Left hindlimb (tissue), 1 donor: Measurements from ENCODE around the gene CALD1.

ENCODE experiments used
- DNase-seq: peaks from one replicate; pipeline ENCODE4 v3.0.0-alpha.2; 2018

CALD1 gene

DNA sequence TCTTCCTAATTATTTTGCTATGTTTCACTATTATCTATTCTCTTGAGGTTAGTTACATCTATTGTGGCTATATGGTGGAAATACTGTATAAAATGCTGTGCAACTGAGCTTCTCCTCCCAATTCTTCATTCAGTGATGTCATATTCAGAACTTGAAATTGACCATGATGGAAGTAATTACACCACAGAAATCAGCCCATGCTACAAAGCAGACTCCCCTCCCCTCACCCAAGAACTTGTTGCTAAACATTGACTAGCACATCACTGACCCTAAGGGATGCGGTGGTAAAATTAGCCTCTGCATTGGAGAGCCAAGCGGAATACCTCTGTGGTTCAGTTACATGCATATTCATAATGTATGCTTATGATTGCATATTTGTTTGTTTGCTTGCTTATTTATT, 8.8 kb downstream of the CALD1 start:
- DNase-seq = no peak

DNA sequence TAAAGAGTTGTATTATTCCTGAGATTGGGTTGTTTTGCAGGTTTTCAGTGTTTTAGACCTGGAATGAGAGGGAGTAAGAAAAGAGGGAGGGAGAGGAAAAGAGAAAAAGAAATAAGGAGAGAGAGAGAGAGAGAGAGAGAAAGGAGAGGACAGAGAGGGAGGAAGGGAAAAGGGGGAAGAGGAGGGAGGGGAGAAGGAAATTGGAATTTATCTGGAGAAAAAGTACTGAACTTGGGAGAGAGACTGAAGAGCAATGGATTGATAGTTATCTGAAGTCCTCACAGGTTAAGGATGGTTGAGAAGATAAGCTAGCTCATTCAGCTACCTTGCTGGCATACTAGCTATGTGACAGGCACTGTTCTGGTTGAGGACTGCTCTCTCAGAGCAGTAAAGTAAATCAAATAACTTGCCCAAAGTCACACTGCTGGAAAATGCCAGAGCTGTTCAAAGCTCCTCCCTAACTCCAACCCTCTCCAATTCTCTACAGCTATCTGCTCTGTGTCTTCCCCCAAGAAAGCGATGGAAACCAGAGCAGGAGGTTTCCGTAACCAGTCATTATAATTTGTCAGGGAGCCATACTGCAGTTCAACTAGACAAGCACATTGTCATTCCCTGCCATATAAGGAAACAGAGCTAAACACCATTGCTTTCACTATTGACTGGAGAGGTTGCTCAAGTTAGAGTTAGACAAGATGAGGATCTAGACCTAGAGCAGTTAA, 10.7 kb downstream of the CALD1 start:
- DNase-seq = no peak

DNA sequence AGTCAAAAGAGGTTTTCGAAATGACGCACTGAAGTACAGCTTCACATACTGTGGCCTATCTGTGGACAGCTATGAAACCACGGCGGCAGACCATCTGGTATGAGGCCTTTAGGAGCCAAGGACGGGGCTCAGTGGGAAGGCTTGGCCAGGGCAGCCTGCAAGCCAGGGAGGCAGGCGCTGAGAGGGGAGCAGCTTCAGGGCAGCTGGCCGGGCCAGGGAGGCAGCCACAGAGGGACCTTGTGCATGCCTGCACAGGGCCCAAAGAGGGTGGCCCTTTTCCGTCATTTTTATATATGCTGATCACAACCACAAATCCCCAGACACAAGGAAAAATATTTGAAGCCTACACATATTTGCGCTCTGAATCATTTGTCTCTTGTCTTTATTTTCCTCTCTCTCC, 13.5 kb downstream of the CALD1 start:
- DNase-seq = peak; percentile 46

DNA sequence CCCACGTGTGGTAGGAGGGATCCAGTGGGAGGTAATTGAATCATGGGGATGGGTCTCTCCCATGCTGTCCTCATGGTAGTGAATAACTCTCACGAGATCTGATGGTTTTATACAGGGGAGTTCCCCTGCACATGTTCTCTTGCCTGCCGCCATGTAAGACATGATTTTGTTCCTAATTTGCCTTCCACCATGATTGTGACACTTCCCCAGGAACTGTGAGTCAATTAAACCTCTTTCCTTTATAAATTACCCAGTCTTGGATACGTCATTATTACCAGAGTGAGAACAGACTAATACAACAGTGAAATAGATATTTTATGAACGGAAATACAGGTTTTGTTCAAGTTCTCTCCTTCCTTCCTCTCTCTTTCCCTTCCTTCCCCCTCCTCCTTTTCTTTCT, 15.8 kb downstream of the CALD1 start:
- no peak for DNase-seq

DNA sequence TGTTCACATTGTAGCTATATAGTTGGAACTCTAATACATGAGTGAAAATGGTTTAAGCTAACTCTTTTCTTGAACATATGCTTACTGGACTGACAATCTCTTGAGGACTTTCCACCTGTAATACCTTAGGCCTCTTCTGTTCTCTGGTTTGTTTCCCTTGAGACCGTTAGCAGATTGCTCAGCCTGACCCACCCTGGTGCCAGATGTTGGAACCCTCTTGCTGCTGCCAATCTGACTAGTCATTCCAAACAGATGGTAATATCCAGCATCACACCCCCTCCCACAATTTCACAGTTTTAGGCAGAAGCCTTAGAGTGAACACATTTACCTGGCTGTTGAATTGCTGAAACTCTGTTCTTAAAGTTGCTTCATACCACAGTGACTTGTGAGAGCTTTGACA, 18.7 kb downstream of the CALD1 start:
- DNase-seq = no peak

DNA sequence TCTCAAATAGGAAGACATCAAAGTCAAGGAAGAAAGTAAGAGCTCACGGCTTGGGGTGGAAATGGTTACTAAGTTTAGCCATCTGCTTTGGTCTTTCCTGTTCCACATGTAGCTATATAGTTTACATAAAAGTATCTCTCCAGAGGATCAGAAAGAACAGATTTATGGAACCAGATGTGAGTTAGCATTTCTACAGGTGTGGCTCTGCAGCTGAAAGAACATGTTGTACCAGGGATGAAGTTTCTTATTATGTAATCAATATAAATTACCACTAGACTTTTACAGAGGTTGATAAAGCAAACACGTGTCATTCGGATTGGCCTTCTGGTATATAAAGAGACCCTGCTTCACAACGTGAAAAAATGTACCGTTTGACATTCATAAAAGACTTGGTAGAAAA, 19.9 kb downstream of the CALD1 start:
- DNase-seq = no peak

DNA sequence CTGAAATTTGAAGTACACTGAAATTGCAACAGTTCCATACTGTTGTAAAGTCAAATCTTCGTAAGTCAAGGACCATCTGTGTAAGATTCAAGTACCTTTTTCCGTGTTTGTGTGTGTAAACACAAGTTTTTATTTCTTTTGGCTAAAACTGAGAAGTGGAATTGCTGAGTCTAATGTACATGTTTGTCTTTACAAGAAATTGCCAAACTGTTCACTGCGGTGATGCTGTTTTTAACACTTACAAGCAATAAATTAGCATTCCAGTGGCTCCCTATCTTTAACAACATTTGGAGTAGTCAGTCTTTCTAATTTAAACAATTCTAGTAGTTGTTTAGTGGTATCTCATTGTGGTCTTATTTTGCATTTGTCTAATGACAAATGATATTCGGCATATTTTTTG, 23.3 kb downstream of the CALD1 start:
- DNase-seq = no peak

DNA sequence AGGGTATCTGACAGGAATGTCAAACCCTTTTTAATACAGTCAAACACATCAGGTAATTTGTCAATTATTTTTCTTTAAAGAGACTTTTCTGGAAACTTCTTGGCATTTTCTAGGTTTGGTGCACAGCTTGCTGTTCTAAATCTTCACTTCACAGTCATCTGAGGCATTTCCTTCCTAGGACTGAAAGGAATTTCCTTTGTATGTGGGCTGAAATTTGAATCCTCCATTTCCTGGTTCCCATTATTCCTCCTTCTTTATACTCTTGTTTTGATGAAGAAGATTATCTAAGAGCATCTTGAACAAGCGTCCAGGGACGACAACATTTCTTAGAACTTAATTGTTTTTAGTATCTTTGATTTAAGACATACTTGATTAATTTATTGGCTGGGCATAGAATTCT, 24.9 kb downstream of the CALD1 start:
- DNase-seq = no peak

DNA sequence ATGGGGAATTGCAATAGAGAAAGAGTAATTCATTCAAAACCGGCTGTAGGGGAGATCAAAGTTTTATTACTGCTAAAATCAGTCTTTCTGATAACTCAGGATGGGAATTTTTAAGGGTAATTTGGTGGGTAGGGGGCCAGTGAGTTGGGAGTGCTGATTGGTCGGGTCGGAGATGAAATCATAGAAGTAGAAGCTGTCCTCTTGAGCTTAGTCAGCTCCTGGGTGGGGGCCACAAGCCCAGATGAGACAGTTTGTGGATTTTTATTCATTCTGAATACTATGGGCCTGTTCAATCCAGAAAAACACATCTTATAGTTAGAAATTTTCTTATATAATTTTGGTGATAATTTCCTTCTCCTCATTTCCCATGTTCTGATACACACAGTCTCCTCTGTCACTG, 25.4 kb downstream of the CALD1 start:
- no peak for DNase-seq

DNA sequence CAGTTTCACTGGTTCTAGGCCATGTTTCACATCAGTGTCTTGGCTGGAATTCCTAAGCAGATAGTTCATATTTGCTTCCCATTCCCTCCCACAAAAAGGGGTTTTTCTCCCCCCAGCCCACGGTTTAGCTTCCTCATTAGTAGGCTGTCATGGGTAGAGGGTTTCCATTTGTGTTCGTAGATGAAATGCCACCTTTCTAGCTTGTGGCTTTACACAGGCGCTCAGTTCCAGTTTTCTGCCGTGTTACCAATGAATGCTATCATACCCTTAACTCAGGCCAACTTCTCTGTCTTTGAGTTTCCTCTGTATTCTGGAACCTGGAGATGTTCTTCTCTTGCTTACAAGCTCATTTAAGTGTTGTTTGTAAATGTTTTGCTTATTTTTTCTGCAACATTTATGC, 26.8 kb downstream of the CALD1 start:
- no peak for DNase-seq

DNA sequence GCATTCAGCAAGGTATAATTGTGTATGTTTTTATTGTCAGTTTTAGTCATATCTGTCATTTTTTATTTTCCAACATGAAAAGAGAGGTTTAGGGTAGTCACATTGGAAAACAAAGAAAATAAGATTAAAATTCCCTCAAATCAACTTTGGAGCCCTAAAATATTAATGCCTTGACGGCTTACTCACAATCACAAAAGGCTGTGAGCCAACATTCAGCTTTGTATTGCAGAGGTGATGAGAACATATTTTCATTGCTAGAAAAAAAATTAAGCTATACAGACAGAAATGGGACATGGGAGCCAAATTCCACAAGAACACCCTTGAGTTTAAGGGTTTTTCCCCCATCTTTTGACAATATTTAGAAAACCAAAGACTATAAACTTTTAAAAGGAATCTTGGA, 30.2 kb downstream of the CALD1 start:
- DNase-seq = no peak

DNA sequence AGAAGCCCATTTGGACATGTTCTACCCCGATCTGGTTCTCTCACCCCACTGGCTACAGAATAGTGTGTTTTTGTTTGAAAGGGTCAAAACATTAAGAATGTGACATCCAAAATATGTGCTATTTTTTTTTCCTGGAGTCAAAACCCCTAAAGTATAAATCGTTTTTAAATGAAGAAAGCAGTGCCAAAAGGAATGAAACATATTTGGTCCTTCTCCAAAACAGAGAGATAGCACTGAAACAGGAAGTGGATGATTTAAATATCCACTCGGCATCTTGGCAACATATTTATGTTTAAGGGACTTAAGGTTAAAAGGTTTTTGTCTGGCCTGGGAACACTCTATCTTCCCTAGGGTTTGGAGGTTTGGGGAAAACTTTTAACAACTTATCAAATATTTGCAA, 32.3 kb downstream of the CALD1 start:
- DNase-seq = no peak

DNA sequence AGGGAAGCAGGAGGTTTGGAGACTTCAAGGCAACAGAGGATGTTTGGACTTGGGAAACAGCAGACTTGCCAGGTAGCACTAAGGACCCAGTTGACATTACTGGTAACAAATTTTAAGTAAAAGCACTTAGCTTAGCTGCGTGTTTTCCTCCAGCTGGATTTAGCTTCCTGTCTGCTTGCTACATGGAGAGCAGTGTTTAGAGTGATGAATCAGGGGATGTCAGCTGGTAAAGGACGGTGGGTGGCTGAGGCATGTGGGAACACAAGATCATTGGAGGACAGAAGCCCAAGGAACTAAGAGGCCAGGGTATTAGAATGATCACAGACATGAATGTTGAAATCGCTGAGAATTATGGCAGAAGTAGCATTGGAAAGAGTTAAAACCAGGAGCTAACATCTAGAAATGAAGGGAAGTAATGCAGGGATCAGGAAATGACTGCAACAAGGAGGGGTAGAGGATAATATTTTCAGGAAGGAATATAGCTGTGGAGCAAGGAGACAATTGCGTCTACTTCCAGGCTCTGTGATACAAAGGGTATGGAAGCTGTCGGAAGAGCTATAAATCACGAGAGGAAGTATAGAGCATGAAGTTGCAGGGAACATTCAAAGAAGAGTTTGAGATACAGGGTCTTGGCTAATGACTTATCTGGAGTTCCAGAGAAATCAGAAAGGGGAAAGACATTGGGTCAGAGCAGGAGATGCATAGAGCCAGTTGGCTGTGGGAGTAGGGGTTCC, 34.4 kb downstream of the CALD1 start:
- DNase-seq = no peak

DNA sequence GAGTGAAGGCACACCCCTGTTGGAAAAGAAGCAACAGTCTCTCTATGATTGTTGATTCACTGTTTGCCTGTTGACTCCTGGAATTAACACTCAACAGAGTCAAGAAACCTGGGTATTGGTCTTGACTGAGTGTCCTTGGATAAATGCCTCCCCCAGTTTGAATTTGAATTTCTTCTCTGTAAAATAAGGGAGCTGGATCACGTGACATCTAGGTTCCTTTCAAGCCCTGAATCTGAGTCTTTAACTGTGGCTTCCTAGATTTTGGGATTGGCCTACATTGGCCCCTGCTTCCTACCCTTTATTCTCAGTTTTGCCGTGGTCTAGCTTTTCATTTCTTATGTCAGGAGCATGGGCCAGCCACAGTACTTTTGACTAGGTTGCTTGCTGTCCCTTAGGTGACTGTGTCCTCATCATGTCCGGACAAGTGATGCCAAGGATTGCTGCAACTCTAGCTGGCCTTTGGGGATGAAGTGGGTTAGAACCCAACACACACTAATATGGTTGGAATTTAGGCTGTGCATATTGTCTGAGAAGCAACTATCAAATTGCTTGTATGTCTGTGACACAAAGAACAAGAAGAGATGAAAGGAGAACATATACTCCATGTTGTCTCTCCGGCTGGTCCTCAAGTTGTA, 35.4 kb downstream of the CALD1 start:
- no peak for DNase-seq

DNA sequence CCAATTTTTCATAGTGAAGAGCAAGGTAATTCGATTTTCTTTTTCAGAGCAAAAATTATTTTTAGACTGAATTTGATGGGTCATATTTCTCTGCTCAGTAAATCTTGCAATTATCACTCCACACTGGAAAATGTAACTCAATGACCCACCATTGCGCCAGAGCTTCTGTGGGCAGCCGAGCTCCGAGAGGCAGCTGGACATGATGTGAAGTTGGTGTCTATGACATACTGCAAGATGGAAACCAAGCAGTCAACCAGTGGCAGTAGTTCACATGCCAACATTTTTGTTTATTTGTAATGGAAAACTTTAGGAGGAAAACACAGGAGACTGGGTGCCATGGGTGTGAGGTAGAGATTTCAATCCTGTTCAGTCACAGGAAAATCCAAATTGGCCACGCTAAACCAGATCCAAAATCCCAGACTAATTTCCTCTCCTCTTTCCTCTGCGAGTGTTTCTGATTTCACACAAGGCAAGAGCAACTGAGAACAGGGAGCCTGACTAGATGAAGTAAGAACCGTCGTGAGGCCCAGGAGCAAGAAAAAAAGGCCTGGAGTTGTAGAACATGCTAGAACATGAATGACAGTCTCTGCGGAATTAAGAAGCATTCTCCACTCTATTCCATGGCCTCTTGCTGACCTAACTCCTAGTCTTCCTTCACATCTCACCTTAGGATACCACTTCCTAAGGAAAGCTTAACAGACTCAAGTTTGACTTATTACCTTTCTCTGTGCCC, 39.3 kb downstream of the CALD1 start:
- DNase-seq = no peak

DNA sequence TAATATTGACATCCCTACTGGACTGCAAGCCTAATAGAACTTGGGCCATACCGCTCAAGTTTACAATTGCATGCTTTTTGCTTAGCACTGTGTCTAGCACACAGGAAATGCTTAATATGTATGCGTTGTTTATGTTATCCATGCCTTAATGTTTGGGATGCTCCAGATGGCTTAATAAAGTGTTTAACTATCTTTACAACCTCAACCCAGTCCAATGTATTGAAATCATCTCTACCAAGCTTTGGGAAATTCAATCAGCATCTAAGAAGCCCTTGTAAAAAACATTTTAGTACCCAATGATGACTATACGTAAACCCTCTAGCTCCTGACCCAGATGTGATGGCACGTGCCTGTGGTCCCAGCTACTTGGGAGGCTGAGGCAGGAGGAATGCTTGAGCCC, 40.0 kb downstream of the CALD1 start:
- no peak for DNase-seq

DNA sequence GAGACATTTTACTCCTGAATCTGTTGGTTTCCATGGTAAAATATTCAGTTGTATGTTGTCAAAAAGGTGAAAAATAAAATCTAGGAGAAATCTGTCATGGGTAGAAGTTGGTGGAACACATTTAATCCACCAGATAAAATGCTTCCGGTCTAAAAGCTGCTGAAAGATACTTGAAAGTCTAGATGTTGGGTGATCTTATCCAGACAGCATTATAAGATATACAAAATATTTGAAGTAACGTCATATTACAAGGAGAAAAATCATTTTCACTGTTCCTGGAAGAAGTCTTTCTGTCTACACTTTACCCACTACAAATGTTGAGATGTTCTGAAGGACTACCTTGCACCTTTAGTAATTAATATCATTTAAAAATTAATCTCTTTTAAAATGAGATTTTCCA, 40.9 kb downstream of the CALD1 start:
- DNase-seq = no peak

DNA sequence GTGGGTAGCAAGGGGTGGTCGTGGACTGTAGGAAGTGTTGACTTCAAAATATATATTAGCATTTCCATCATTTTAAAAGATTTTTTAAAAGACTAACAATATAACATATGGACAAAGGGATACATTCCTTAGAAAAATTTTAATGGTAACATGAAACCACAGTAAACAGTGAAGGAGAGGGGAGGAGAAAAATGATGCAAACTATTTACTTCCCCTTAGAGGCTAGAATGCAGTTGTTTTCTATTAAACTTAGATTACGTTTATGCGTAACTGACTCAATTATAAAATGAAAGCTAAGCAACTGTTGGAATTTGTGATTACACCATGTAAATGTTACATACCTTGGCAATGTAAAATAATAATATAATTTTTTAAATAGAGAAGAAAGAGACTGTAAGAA, 41.3 kb downstream of the CALD1 start:
- DNase-seq = no peak

DNA sequence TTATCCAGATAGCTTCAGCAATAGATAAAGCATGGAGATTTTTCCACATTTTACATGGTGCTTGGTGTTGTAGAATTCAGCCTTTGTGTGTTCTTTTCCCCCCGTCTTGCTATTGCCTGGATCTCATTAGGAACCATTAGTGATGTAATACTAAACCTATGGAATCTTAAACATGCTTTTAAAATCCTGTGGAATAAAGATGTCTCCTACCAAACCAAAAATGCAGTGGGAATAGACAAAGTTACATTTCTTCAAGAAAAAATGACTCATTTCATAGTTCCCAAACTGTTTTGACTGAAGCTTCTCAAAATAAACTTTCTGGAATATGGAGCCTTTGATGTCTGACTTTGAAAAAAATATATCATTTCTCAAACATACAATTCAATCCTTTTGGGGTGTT, 44.0 kb downstream of the CALD1 start:
- DNase-seq = no peak

DNA sequence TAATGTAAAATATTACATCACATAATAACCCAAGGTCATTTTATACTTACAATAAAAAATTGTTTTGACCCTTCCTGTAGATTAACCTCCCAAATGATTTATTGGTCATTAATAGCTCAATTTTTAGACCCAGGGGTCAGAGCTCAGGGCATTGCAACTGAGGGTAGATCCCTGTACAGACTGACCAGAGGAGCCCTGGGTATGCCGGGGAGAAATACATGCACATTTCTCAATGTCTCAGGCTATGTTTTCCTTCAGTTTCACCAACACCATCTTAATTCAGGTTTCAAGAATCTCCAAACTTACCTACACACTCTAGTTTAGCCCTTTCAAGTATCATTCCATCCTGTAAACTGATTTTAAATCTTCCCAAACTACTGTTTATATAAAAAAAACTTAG, 46.2 kb downstream of the CALD1 start:
- no peak for DNase-seq

DNA sequence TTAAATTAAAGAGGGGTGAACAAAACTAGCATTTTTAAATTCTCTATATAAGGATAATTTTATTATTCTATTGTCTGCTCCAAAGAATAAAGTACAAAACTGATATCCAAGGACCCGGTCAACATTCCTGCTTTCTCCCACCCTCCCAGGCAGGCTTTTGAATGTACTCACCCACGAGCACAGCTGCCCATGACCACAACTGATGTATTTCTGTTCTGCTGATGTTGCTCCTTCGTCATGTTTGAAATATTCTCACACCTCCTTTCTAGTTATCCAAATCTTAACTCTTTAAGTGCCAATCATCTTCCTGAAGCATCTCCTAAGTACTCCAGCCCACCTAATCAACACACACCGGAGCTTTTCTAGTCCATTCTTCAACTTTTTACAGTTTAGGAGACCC, 46.7 kb downstream of the CALD1 start:
- DNase-seq = no peak

DNA sequence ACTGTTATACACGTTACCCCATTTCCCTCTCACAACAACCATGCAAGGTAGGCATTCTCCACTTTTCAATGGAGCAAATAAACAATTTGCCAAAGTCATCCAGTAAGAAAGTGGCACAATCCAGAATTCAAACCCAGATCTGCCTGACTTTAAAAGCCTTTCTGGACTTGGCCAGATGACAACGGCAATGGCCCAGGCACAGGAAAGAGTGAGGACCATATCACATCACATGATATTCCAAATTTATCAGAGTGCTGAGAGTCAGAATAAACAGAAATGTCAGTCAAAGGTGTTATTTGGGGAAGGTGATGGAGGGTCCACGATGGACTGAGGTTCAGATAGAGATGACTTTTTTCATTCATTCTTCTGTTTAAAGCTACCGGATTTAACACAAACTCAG, 48.0 kb downstream of the CALD1 start:
- DNase-seq = no peak

DNA sequence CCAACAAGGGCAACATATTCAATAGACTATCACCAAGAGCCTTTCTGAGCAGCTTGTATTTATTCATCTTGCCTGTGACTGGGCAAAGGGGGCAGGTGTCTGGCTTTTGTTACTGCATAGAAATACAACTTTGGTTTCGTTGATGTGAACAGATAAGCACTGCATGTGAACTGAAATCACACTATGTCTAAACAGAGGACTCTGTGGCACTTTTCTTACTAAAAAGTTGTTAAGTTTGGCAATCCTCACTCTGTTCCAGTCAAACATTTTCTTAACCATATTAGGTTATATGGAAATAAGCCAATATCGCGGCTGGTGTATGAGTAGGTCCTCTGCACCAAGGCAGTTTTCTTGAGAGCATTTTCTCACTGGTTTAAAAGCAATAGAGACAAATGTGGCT, 48.5 kb downstream of the CALD1 start:
- no peak for DNase-seq

DNA sequence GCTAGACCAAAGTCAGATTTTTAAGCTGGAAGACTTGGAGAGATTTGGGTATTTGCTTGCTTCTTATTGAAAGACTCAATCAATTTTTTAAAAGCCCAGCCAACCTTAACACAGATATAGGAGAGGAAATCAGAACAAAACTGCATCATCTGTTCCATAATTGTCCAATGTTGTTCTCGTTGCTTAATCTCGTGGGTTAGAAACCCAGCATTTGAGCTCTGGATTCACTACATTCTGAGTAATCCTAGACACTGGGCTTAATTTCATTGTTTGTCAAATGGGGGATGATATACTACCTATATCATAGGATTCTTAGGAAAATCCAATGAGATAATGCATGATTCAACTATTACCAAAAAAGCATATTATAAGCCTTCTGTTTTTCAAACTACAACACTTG, 48.9 kb downstream of the CALD1 start:
- DNase-seq = no peak
